ENCODE data around the gene MEX3C.

MEX3C gene

DNA sequence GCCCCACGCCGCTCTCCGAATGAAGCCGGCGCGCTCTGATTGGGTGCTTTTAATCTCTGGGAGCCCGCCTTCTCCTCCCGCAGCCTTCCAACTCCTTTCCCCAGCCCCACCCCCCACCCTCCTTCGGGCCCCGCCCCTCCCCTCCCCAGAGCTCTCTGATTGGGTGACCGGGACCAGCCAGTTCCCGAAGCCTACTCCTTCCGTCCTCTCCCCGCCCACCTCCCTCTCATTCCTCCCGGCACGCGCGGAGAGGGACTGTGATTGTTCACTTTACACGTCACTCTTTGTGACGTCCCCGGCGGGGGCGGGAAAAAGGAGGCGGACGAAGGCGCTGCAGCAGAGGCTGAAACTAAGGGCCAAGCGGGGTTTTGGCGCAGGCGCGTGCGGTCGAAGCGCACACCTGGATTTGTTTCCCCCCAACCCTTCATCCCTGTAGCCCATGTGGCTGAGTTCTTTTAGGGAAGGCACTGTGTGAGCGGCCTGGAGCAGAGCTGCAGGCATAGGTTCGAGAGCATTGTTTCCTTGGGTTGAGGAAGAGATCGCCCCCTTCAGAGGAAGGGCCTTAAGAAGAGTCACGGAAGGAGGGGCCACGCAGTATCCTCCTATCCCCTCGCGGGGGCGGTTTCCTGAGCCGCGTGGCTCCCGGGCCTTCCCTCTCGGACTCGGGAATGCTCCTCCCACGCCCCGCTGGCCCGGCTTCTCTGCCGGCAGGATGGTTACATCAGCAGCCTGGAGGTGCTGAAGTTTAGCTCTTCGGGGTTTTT, at the start of gene MEX3C:
TSS of gene MEX3C (minus strand) at position 21 of the 764 bp plus-strand sequence. CDS start 361 bp downstream, outside the sequence.
- peak; percentile 99 for DNase-seq

DNA sequence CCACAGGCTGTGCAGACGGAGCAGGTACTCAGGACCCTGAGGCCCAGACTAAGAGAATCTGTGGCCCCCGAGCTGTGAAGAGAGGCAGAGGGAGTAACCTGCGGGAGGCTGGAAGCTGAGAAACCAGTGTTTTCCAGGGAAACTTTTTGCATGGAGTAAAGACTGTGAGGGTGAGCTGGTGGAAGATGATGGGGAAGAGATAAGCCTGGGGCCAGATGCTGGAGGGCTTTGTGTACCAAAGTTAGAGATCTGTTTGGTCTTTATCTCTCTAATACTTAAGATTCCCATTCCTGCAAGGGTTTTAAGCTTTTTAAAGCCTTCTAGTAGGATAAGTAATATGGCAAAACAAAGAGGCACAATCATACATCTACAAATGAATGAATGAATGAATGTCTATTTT, 43.7 kb upstream of the MEX3C start:
- DNase-seq: no peak

DNA sequence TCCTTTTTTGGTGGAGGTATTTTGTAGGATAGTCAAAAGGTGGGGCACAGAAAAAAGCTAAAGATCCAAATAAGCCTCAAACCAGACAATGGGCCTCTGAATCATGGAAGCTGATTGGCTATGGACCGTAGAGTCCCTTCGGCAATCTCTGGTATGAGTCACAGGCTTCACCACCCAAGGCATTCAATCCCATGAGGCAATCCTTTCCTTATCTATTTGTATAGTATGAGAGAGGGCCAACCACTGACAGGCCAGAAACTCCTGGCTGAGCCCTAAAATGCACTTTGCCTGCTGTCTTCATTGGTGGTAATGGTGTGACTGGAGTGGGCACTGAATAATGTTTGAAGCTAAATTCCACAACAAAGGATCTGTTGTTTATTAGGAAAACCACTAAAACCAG, 38.7 kb upstream of the MEX3C start:
- no peak for DNase-seq

DNA sequence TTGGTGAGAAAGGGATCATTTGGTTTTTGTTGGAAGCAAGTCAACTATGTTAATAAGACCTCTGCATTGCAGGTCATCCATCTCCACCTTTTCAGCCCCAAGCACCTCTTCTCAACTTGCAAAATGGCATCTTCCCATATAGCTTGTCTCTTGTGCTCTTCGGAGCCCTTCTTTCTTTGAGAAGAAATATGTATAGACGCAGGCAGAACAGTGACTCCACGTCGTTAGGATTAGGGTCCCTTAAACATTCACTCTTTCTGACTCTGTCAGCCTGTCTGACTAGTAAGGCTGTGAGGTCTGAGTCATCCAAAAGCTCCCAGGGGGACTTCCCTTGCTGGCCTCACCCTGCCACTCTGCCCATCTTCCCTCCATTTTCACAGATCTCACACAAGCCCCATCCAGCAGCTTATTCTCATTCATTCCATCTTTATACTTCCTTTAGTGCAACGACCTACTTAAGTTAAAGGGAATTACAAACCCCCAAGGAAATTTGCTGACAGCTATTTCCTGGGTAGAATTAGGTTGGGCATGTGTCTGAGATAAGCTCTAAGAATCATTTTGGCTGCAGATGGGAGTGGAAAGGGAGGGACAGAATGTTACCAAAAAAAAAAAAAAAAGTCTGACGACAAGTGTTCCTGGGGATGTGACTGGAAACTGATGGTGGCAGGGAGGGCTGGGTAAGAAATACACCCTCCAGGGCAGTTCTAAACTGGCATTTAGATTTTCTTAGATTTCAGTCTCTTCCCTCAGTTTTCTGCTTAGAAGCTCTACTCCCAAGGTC, 37.7 kb upstream of the MEX3C start:
- no peak for DNase-seq

DNA sequence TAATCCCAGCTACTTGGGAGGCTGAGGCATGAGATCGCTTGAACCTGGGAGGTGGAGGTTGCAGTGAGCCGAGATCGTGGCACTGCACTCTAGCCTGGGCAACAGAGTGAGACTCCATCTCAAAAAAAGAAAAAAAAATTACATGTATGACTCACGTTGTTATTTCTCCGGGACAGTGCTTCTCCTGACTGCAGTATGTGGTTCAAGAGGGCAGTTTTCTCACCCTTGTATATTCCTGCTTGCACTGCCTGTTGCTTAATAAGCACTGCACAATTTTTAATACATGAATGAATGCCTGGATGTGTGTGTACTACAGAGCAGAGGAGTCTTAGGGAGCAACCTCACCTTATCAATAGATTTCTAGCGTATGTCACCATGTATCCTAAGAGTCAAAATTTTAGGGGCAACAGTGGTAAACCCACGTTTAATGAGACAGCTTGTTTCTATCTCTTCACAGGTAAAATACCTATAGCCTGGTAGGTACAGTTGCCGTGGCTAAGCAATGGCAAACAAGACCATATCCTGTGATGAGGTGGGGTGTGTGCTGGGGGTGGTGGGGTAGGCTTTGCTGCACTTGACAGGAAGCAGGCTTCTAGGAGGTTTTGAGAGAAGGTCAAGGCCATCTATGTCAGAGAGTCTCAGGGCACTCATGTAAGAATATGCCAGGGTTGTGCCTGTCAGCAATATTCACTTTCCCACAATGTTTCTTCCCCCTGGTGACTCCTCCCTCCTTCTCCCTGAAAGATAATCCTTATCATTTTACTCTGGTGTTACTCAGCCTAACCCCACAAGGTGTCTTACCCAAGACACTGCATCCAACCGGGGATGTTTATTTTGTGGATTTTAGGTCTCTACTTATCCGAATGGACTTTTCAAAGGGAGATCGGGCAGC, 36.9 kb upstream of the MEX3C start:
- DNase-seq: no peak

DNA sequence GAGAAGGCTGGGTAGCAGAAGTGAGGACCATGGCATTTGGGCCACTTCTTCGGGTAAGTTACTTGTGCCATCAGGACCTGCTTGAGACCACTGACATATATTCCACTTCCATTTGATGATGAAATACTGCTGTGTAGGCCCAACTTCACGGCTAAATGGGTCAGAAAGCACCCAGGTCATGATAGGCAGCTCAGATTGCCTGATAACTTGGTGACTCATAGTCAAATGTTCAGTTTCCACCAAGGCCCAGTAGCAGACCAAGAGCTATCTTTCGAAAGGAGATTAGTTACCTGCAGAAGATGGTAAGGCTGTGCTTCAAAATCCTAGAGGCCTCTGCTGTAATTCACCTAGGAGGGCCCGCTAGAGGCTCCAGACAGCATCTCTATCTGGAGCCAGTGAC, 31.8 kb upstream of the MEX3C start:
- DNase-seq: no peak

DNA sequence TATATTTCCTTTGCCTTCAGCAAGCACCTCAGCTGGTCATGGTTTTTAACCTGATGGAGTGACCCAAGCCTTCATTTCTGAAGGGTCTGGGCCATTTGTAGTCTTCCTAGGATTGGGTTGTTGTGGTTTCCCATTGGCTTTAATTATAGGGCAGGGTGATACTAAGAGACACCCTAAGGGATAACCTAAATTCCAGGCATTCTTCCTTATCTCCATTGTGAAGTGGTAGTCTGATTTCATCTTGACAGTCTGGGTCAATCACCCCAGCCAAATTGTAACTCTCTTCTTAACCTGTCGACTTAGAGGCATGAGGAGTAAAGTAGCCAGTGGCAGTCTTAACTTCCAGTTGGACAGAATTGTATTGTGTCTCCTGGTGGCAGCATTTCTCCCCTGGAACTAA, 30.2 kb upstream of the MEX3C start:
- DNase-seq: no peak

DNA sequence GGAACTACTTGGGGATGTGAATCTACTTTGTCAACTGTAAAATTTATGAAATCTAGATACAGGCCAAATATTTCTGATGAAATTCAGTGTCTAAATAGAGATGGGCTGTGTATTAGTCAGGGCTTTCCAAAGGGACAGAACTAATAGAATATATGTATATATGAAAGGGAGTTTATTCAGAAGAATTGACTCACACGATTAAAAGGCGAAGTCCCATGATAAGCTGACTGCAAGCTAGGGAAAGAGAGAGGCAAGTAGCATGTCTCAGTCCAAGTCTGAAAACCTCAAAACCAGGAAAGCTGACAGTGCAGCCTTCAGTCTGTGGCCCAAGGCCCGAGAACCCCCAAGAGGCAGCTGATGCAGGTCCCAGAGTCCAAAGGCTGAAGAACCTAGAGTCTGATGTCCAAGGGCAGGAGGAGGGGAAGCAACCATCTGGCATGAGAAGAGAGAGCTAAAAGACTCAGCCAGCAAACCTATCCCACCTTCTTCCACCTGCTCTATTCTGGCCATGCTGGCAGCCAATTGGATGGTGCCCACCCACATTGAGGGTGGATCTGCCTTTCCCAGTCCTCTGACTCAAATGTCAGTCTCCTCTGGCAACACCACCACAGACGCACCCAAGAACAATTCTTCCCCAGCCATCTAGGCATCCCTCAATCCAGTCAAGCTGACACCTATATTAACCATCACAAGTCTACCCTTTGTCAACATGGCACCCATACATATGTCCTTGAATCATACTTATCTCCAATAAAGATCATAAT, 29.3 kb upstream of the MEX3C start:
- no peak for DNase-seq

DNA sequence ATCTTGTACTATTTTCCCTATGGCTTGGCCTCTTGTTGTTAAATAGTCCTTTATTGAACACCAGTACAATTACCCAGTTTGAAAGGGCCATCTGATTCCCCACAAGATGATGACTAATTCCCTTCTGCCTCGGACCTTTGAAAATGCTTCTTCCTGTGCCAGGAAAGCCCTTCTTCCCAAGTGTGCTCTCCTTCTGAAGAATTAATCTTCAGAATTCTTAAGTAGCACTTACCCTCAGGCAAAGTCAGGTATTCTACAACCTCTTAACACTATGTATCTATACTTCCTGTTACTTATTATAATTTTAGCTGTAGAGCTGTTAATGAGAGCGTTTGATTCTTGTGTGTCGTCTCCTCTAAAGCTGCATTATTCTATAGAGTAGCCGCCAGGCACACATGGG, 28.6 kb upstream of the MEX3C start:
- DNase-seq: no peak

DNA sequence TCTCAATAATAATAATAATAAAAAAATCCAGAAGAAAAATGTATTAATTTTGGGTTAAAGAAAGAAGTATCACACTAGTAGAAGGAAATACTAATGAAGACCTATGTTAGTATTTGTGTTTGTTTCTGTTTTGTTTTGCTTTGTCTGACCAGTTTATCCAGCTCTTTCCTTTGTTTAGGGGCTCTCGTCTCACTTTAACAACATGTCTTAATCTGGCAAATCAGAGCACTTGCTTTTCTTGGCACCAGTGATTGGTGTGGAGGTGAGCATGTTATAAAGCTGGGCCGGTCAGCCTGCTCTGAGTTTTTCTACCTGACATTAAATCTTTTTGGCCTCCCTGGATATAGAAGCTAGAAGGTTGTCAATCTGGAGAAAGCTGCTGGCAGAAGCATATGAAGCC, 15.1 kb upstream of the MEX3C start:
- no peak for DNase-seq

DNA sequence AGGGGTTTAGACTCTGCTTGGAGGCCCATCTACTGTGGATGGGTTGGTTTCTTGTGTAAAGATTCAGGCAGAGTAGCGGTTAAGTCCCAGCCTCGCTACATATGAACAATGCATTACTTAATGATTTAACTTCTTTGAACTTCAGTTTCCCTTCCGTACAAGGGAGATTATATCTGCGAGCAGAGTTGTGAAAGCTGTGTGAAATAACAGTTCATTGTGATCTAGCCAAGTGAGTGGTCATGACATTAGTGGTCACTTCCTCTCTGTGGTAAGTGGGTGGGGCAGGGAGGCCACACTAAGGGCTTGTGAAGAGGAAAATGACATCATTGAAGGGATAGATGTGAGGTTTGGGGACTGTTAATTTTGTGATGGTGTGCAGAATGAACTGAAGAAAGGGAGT, 14.1 kb upstream of the MEX3C start:
- DNase-seq: no peak

DNA sequence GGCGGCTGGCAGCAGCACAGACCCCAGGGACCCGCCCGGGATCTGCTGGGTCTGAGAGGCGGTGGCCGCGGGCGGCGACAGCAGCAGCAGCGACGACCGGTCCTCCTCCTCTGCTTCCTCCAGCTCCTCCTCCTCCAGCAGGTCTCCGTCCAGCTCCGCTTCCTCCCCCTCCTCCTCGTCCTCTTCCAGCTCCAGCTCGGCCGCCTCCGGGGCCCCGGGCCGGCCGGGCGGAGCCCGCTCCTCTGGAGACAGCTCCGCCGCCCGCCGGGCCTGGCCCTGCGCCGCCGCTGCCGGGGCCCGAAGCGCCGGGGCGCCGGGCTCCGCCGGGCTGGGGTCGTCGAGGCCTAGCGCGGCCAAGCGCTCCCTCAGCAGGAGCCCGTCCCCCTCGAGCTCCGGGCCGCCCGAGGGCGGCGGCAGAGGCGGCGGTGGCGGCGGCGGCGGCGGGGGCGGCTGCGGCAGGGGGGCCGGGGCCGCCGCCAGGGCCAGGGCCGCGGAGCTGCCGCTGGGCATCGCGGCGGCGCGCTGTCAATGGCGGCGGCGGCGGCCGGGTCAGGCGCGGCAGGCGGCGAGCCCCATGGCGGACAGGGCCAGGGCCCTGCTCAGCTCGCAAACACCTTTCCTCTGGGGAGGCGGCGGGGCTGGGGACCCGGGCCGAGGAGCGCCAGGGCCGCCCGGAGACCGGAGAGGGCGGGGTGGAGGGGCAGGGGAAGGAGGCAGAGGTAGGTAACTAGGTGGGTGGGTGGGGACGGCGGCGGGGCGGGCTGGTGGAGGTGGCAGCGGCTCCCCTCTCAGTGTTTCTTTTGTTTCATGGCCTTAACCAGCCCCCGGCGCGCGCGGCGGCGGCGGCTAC, 445 bp downstream of the MEX3C start:
- DNase-seq: peak; percentile 29

DNA sequence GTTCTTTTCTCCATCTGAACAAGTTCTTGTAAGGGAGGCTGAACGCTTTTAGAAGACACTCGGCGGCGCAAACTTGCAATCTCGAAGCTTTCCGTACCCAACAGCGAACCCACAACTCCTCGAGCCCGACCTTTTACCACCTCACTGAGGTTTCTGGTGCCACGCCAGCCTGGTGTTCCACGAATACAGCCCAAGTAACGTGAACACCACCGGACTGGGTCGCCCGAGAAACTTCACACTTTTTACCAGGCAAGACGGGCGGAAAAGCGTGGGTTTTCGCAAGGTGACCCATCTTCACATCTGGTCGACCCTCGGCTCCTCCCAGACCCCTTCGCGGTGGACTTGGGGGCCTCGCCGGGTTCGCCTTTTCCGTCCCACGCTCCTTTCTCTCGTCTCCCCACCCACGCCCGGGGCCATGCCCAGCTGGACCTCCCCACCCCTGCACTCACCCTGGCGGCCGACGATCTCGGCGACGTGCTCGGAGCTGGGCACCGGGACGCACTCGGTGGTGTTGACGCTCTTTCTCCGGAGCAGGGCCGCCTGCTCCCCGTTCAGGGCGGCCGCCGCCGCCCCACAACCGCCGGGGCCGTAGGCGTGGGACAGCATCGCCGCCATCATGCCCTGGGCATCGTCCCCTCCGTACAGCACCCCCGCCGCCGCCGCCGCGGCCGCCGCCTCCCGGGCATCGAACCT, 1.2 kb downstream of the MEX3C start:
- DNase-seq: peak; percentile 42

DNA sequence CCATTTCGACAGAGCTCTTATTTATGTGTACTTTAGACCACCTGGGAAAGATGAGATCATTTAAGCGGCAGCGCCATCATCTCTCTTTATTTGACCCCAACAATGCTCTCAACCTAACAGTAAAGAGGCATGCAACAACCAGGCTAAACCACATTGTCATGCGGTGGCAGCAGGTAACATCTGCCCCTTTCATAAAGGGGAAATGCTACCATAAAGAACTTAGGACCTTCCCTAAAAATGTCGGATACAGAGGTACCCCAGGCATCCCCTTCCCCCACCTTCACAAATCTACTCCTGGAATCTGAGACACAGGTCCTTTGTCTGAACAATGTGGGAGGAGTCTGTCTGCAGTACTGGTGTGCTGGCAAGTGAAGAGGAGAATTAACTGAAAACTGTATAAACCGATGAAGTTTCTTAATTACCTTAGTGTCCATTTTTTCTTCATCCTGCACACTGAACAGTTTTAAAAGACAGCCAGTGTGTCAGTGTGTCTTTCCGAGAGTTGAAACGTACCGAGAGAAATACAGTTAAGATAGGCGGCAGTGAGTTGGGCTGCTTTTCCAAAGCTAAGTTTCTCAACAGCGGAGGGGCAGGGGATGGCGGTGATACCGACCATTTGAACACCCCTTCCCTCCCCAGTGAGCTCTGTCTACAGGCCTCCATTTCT, 1.9 kb downstream of the MEX3C start:
- DNase-seq: peak; percentile 32

DNA sequence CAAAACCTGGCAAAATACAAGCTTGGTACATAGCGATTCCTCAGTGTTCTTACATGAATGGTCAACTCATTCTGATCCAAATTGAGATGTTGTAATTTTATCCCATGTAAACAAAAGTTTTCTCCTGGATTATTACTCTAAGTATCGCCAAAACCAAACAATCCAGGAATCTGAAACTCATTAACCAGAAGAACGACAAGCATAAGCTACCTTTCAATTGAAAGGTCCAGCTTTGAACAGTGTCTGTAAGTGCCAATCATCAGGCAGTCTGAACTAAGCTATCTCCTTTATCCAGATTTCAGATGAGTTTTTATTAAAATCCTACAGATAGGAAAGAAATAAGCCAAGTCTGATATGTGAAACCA, 2.4 kb downstream of the MEX3C start:
- DNase-seq: no peak

DNA sequence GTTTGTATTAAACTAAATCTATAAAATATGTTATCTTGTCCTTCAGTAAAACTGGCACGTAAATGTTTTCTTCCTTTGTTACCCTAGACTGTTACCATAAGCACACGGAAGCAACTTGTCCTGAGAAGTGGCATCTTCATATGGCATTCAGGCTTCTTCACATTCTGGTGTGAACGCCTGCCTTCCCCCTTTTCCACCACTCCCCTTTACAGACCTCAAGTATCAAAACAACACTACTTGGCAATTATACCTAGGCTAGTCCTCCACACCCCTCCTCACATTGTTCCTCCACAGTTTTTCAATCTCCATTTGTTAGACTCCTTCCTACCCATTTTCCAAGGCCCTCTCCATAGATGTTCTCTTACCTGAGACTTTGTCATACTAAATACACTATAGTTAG, 2.9 kb downstream of the MEX3C start:
- DNase-seq: no peak

DNA sequence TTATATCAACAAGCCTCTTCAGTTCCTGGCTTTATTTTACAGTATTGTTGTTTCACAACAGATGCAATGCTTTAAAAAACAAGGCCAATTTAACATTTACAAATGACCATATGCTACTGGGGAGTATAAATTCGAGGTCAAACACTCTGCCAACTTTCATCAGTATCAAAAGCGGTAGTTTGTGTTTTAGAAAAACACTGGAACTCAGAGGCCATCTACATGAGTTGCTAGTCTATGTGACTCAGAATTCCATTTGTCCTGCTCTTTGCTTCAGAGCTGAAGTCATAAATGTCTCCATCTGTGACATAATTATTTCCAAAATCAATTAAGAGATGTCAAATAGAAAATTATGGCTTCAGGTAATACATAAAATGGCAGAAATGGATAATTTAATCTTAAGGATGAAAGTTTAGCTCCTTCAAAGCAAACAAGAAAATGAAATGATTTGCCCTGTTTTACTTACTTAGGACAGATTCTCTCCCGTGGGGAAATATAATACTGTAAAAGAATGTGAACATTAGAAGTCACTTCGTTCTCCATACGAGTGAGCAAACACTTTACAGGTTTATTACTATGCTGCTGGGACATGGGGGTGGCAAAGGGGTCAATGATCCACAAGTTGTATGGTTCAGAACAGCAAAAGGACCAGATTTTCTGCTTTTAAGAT, 3.7 kb downstream of the MEX3C start:
- no peak for DNase-seq

DNA sequence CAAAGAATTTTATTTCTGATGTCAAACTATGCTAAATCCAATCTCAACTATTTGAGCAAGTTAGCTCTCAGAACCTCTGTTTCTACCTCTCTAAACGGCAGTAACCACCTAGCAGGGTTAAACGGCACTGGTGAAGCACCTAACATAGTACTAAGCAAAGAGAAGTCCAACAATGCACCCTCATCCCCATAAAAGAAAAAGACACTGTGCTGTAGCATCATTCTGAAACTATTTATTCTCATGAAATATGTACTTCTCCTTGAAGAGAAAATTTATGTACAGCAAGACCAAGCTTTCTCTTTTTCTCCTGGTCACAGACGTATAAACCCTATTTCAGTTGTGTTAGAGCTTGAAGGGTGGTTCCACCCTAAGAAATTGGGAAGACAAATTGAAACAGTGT, 4.8 kb downstream of the MEX3C start:
- DNase-seq: no peak

DNA sequence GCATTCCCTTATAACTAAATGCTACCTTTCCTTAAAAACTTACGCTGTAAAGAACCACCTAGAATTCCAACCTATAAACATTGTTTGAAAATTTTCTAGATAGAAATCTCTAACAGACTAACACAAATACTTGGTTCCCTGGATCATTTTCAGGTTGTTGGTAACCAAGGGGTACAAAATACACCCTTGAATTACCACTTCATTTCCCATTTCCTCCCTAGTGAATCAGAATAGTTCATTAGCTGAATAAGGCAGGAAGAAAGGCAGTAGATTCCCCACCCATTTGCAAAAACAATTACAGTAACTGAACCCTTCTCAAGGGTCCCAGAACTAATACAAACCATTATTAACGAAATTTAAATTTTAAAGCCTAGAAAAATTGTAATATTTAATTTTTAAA, 5.5 kb downstream of the MEX3C start:
- no peak for DNase-seq

DNA sequence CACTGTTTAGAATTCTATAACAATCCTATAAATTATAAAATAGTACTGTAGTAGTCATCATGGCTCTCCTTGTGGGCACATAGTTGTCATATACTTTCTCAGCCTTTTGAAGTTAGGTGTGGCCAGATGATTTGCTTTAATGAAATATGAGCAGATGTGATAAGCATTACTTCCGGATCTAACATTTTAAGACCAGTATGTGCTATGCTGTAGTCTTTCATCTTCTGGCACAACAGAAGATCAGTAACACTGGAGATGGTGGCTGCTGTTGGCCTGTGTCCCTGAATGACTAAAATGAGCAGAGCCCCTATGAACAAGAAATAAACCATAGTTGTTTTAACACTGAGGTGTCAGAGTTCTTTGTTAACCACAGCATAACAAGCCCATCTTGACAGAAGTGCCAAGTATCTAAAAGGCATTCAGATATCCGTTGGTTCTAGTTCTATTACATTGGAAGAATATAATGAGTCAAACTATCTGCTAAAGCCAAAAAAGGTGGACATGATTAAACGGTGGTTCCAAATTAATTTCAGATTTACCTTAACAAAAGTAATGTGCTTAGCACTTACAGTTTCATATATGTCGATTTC, 6.3 kb downstream of the MEX3C start:
- DNase-seq: peak; percentile 17

All from activated CD4-positive, alpha-beta T cell treated with anti-CD3 and anti-CD28 coated beads, Interleukin-2, amount 50 U/mL, for 1 hour (primary cell).